GM10847 (cell line): ENCODE measurements around the gene SOX13.

Experiments used
- POLR2A ChIP-seq: IDR thresholded peaks from 2 replicates; pipeline ENCODE4 v1.6.1; 2011; ENCODE audit not compliant: insufficient read length; ENCODE audit errors: extremely low read depth

Gene SOX13

GRCh38 chr1:204162494-204163074 lies 89.7 kb downstream of the SOX13 start:
- no peak for TF ChIP-seq POLR2A

DNA sequence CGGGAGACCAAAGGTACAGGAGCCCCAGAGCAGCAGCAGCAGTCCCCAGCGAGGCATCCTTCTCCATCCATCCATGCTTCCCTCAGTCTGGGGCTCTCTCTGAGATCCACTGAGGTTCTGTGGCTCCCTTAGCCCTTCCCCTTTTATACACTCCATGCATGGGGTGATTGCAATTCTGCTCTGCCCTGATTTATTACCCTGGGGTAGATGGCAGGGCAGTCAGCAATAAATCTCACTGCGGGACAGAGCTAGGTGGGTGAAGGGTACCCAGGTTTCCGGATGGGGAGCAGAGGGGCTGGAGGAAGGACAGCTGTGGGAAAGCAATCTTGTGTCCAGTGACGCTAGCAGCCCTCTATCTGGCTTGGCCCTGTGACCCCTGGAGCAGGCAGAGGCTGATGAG lies 93.3 kb downstream of the SOX13 start, which contains the start of gene REN:
Gene REN, minus strand, starts transcription at position 119 of the 400 bp plus-strand sequence. Its CDS starts 44 bp downstream, at position 75.
- TF ChIP-seq POLR2A = no peak

- no peak for TF ChIP-seq POLR2A
Observed at GRCh38 chr1:204167730-204168129, 94.8 kb downstream of the SOX13 start.

DNA sequence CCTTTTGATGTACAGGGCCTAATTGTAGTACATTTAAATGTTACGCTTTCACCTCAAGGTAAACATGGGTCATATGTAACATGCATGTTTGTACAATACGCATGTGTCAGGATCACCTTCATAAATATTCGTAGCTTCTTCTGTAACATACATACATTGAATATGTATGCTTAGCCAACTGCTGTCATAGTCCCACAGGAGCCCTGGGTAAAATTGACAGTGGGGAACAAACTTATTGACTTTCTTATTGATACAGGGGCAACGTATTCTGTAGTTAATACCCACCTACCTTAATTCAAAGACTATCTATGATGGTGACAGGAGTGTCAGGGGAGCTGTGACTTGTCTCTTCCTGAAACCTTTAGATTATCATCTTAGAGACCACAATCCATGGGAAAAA lies 96.9 kb downstream of the SOX13 start:
- TF ChIP-seq POLR2A = no peak

DNA sequence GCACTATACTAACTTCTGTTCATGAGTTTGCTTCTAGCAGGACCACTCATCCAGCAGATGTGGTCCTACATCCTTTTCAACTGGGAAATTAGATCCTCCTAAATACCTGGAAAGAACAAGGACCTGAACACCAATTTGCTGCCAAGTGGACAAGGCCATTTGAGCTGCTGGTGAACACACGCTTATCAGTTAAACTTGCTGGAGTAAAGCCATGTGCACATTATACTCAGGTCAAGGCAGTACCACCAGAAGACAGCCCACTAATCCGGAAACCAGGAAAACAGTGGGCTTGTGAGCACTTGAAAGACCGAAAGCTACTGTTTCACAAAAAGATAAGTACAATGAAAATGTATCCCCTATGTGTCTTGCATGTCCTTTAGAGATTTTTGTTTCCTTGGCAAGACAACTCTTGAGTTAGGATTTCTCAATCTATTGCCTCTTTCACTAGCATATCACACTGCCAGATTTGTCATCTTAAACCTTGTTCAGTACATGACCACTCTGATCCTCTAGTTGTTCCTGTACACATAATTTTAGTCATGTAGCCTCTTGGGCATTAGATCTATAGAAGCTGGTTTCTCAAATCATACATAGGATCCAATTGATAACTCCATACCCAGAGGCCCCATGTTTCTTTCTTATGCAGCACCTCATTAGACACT lies 97.7 kb downstream of the SOX13 start:
- TF ChIP-seq POLR2A = no peak

GRCh38 chr1:204171751-204172178 lies 98.8 kb downstream of the SOX13 start:
- no peak for TF ChIP-seq POLR2A

GRCh38 chr1:204172404-204173029 lies 99.6 kb downstream of the SOX13 start:
- no peak for TF ChIP-seq POLR2A

DNA sequence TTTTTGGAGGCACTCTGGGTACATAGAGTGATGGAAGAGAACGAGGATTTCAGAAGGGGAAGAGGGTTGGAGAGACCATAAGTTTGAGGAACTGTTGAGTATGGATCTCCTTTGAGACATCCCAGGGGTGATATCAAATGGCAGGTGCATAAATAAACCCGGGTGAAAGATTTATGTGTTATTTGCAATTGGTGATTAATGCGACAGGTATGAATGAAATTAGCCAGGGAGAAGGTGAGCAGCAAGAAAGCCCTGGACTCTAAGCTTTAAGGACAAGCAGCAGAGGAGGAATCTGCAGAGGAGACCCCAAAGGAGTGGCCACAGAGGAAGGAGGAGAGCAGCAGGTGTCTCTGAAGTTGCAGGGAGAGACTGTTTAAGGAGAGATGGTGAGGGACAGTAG lies 102.0 kb downstream of the SOX13 start:
- TF ChIP-seq POLR2A = no peak

- no peak for TF ChIP-seq POLR2A
Observed at GRCh38 chr1:204176049-204176448, 103.1 kb downstream of the SOX13 start.

- TF ChIP-seq POLR2A = no peak
Observed at GRCh38 chr1:204177133-204177532, 104.2 kb downstream of the SOX13 start.
